Caco-2 (cell line): ENCODE data around the gene PHLPP1. TPM values are rescaled to one million over a fixed set of nuclear protein-coding genes. Genes with fewer than 3 reads are reported as not detected.

Experiments used
- BruUV-seq: library from RNA; stranded (reverse); fragments of 400-500 nt; replicated peaks from 2 replicates; lab custom pipeline; 2021; lab: Mats Ljungman, UMichigan
- CTCF ChIA-PET: fragments of 300-600 bp; sonication (Branson Sonifier 250); formaldehyde crosslinking; loops from one replicate; lab custom pipeline; 2022; ENCODE audit warnings: antibody characterized with exemption; lab: Charles Lee
- POLR2A ChIA-PET: fragments of 300-600 bp; sonication (Branson Sonifier 250); formaldehyde crosslinking; loops from one replicate; lab custom pipeline; 2022; ENCODE audit warnings: antibody characterized with exemption; lab: Charles Lee
- DNase-seq, 2 experiments: peaks; one replicate each; pipeline versions ENCODE4 v3.0.0 to v3.0.0-alpha.2; 2020 to 2022
- H3K27me3 ChIP-seq: replicated peaks from 2 replicates; pipeline ENCODE4 v1.6.0; 2011; ENCODE audit warnings: low read length; ENCODE audit not compliant: control insufficient read depth, insufficient read depth
- H3K36me3 ChIP-seq: 2 replicates; pipeline ENCODE4 v1.5.1; 2011; ENCODE audit warnings: low read length; ENCODE audit not compliant: control insufficient read depth, insufficient read depth
- H3K4me1 ChIP-seq: fragments of 250-450 bp; sonication (Bioruptor Pico); 2 replicates; pipeline ENCODE4 v1.5.1; 2020; ENCODE audit warnings: mild to moderate bottlenecking
- H3K4me3 ChIP-seq: 2 replicates; pipeline ENCODE4 v1.5.1; 2011; ENCODE audit warnings: low read depth, mild to moderate bottlenecking, control low read depth, low read length
- H3K9me3 ChIP-seq: fragments of 250-450 bp; sonication (Bioruptor Pico); 2 replicates; pipeline ENCODE4 v1.5.1; 2020; ENCODE audit warnings: mild to moderate bottlenecking, moderate library complexity
- H3K27ac Mint-ChIP-seq: one replicate; pipeline ENCODE4 v1.8.0; 2022; ENCODE audit warnings: mixed read lengths; ENCODE audit not compliant: unreplicated experiment
- H3K27me3 Mint-ChIP-seq: one replicate; pipeline ENCODE4 v1.8.0; 2022; ENCODE audit warnings: mixed read lengths; ENCODE audit not compliant: insufficient read depth, unreplicated experiment
- H3K36me3 Mint-ChIP-seq: one replicate; pipeline ENCODE4 v1.8.0; 2022; ENCODE audit warnings: mild to moderate bottlenecking, mixed read lengths; ENCODE audit not compliant: insufficient read depth, unreplicated experiment
- H3K4me1 Mint-ChIP-seq: one replicate; pipeline ENCODE4 v1.8.0; 2022; ENCODE audit warnings: low read depth, mixed read lengths; ENCODE audit not compliant: unreplicated experiment
- H3K4me3 Mint-ChIP-seq: one replicate; pipeline ENCODE4 v1.8.0; 2022; ENCODE audit warnings: mild to moderate bottlenecking, moderate library complexity, mixed read lengths; ENCODE audit not compliant: unreplicated experiment
- H3K9me3 Mint-ChIP-seq: one replicate; pipeline ENCODE4 v1.8.0; 2022; ENCODE audit warnings: mixed read lengths; ENCODE audit not compliant: unreplicated experiment
- intact Hi-C: fragments of 100-400 bp; cut with micrococcal nuclease; formaldehyde crosslinking; loops from one replicate; pipeline ENCODE4 v1.10.0; 2022; ENCODE audit not compliant: unreplicated experiment
- total RNA-seq: library from RNA; stranded (reverse); gene quantifications from 2 replicates; pipeline ENCODE4 v1.2.3, GENCODE V29; 2022
- TF ChIP-seq, protein P1 (sequence below), 2 experiments: fragments of 200-600 bp in 1 of 2; IDR thresholded peaks; 1 replicate in 1 of 2; 2 replicates in 1 of 2; pipeline versions ENCODE4 v1.5.1 to v1.8.0; 2011 to 2022; ENCODE audit warnings: antibody characterized with exemption in 1 of 2, control low read depth in 1 of 2, inconsistent platforms in 1 of 2, low read depth in 1 of 2, low read length in 1 of 2, mild to moderate bottlenecking in 1 of 2, moderate library complexity in 1 of 2; ENCODE audit not compliant: insufficient read depth in 1 of 2, severe bottlenecking in 1 of 2, unreplicated experiment in 1 of 2

Gene PHLPP1
- total RNA-seq, 1 experiment from 2014 or later: 20.1 TPM

DNA sequence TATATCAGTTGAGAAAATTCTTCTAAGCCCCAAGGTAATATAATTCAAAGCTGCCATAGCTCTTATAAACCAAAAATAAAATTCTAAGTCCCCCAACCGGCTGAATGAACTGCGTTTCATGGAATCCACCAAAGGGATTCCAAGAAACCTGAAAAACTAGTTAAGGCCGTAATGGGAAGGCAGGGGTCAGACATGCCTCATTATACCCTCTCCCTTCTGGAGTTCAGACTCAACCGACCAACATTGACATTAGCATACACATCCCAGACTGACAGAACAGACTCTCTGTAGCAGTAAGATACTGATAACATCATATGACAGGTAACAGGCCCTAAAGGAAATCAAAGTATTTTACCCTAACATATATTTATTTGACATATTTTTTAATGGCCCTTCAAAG, 31.4 kb upstream of the PHLPP1 start:
- TF ChIP-seq, protein P1, sequence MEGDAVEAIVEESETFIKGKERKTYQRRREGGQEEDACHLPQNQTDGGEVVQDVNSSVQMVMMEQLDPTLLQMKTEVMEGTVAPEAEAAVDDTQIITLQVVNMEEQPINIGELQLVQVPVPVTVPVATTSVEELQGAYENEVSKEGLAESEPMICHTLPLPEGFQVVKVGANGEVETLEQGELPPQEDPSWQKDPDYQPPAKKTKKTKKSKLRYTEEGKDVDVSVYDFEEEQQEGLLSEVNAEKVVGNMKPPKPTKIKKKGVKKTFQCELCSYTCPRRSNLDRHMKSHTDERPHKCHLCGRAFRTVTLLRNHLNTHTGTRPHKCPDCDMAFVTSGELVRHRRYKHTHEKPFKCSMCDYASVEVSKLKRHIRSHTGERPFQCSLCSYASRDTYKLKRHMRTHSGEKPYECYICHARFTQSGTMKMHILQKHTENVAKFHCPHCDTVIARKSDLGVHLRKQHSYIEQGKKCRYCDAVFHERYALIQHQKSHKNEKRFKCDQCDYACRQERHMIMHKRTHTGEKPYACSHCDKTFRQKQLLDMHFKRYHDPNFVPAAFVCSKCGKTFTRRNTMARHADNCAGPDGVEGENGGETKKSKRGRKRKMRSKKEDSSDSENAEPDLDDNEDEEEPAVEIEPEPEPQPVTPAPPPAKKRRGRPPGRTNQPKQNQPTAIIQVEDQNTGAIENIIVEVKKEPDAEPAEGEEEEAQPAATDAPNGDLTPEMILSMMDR (IDR thresholded peaks at IDR 0.05; ENCODE audit: insufficient read depth in 1 of 2, low read depth in 1 of 2, low read length in 1 of 2, severe bottlenecking in 1 of 2, unreplicated experiment in 1 of 2): no peak
- Histone ChIP-seq H3K27me3 (no peaks in the 10 kb centered on the region), H3K4me1 (no peaks in the 10 kb centered on the region), H3K4me3 (no peak overlapping the region), H3K36me3 (no peaks in the 10 kb centered on the region), H3K9me3 (no peaks in the 10 kb centered on the region)
- Mint-ChIP-seq H3K4me3 (no peak overlapping the region), H3K9me3 (peaks cover 8% of the 10 kb centered on the region), H3K4me1 (no peaks in the 10 kb centered on the region), H3K36me3 (no peaks in the 10 kb centered on the region), H3K27ac (no peak overlapping the region), H3K27me3 (no peaks in the 10 kb centered on the region)
- ChIA-PET CTCF (no interaction called here), POLR2A (no interaction called here)
- no TSS peak for BruUV-seq
- peak in 1 of 2 experiments; percentile 18 for DNase-seq
- intact Hi-C loops: no loop called here

GRCh38 chr18:62688743-62689317, 26.5 kb upstream of the PHLPP1 start:
- no peak overlapping the region for H3K4me3 Mint-ChIP-seq
- CTCF ChIA-PET: no interaction called here
- TF ChIP-seq, protein P1 (IDR thresholded peaks at IDR 0.05; ENCODE audit: insufficient read depth in 1 of 2, low read depth in 1 of 2, low read length in 1 of 2, severe bottlenecking in 1 of 2, unreplicated experiment in 1 of 2): no peak

DNA sequence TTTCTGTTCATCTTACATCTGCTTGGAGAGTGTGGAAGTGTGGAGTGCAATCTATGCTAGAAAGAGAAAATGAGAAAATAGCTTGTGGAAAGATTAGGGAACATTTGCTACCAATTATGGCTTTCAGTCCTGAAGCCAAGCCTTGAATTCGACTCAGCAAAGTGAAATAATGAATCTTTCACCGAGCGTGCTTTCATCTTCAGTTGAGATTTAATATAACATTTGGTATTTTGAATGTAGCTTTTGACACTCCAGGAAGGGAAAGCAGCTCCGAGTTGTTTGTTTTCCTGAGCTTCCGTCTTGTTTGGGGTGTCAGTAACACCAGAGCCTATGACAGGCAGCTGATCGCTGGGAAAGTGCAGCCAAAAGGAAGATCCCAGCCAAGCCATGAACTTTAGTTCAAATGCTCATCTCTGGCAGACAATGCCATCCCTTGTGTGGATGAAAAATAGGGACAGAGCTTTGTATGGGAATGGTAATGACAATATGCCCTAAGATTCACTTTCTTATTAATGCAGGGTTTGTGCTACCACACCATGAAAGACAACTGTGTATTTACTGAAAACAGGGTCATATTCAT, 25.0 kb upstream of the PHLPP1 start:
- H3K27ac Mint-ChIP-seq: no peak overlapping the region
- Histone ChIP-seq H3K36me3 (no peaks in the 10 kb centered on the region), H3K4me1 (no peaks in the 10 kb centered on the region), H3K27me3 (no peaks in the 10 kb centered on the region), H3K9me3 (no peaks in the 10 kb centered on the region), H3K4me3 (no peak overlapping the region)
- no peaks in the 10 kb centered on the region for H3K27me3 Mint-ChIP-seq
- H3K4me1 Mint-ChIP-seq: no peaks in the 10 kb centered on the region
- no peak overlapping the region for H3K4me3 Mint-ChIP-seq
- BruUV-seq: no TSS peak
- CTCF ChIA-PET: no interaction called here
- intact Hi-C loops: no loop called here
- peaks cover 19% of the 10 kb centered on the region for H3K9me3 Mint-ChIP-seq
- TF ChIP-seq, protein P1 (IDR thresholded peaks at IDR 0.05; ENCODE audit: insufficient read depth in 1 of 2, low read depth in 1 of 2, low read length in 1 of 2, severe bottlenecking in 1 of 2, unreplicated experiment in 1 of 2): no peak
- no peaks in the 10 kb centered on the region for H3K36me3 Mint-ChIP-seq
- POLR2A ChIA-PET: no interaction called here
- DNase-seq: no peak

More at GRCh38 chr18:62688743-62689317, 26.5 kb upstream of the PHLPP1 start:
- H3K9me3 ChIP-seq: no peaks in the 10 kb centered on the region
- no peak for DNase-seq
- H3K27me3 ChIP-seq: no peaks in the 10 kb centered on the region
- BruUV-seq: no TSS peak
- no peaks in the 10 kb centered on the region for H3K36me3 Mint-ChIP-seq
- H3K27me3 Mint-ChIP-seq: no peaks in the 10 kb centered on the region
- no peak overlapping the region for H3K27ac Mint-ChIP-seq
- no peak overlapping the region for H3K4me3 ChIP-seq
- intact Hi-C loops: no loop called here
- POLR2A ChIA-PET: no interaction called here
- peaks cover 19% of the 10 kb centered on the region for H3K9me3 Mint-ChIP-seq
- H3K4me1 Mint-ChIP-seq: no peaks in the 10 kb centered on the region
- H3K36me3 ChIP-seq: no peaks in the 10 kb centered on the region
- no peaks in the 10 kb centered on the region for H3K4me1 ChIP-seq
